ENCODE measurements around the gene DRC3.

DNA sequence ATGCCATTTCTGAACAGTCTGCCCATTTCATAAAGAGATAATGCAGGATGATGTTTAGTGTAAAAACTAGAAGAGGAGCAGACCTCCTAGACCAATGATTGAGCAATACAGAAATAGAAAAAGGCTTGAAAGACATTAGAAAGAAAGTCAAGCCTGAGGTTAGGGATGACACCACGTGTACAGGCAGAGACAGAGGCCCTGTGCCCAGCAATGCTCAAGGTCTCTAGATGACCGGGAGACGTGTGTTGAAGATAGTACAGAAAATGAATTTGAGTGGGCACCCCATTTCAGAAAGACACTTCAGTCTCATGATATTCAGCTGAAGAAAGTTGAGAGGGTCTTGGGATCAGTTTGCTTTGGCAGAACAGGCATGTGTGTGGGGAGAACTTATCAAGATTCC, 71.9 kb downstream of the DRC3 start:
- TF ChIP-seq, protein P1, sequence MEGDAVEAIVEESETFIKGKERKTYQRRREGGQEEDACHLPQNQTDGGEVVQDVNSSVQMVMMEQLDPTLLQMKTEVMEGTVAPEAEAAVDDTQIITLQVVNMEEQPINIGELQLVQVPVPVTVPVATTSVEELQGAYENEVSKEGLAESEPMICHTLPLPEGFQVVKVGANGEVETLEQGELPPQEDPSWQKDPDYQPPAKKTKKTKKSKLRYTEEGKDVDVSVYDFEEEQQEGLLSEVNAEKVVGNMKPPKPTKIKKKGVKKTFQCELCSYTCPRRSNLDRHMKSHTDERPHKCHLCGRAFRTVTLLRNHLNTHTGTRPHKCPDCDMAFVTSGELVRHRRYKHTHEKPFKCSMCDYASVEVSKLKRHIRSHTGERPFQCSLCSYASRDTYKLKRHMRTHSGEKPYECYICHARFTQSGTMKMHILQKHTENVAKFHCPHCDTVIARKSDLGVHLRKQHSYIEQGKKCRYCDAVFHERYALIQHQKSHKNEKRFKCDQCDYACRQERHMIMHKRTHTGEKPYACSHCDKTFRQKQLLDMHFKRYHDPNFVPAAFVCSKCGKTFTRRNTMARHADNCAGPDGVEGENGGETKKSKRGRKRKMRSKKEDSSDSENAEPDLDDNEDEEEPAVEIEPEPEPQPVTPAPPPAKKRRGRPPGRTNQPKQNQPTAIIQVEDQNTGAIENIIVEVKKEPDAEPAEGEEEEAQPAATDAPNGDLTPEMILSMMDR (optimal IDR thresholded peaks at IDR 0.05 in 1 of 3, IDR thresholded peaks at IDR 0.05 in 1 of 3, conservative IDR thresholded peaks at IDR 0.05 in 1 of 3; ENCODE audit: extremely low read depth in 1 of 3, insufficient read depth in 2 of 3, low read length in 3 of 3): no peak
- TF ChIP-seq EZH2 (IDR thresholded peaks at IDR 0.05; ENCODE audit: low read length): no peak
